CD4-positive, alpha-beta memory T cell (primary cell): Measurements from ENCODE around the gene UNCX. TPM values are rescaled to one million over a fixed set of nuclear protein-coding genes. Genes with fewer than 3 reads are reported as not detected.

Experiments
- CTCF ChIA-PET: fragments of 350-600 bp; sonication (Branson Sonifier 250); formaldehyde crosslinking; loops from one replicate; lab custom pipeline; 2021; ENCODE audit warnings: inconsistent platforms; ENCODE audit not compliant: partially characterized antibody; lab: Charles Lee
- POLR2A ChIA-PET: fragments of 350-600 bp; sonication (Branson Sonifier 250); formaldehyde crosslinking; loops from one replicate; lab custom pipeline; 2021; ENCODE audit not compliant: partially characterized antibody; lab: Charles Lee
- DNase-seq, 5 donors: peaks; one replicate each; pipeline versions ENCODE4 v3.0.0 to v3.0.0-alpha.2; 2020 to 2022; ENCODE audit warnings: mixed read lengths in 1 of 5
- H3K27ac ChIP-seq: one replicate; pipeline ENCODE4 v1.7.0; 2013; ENCODE audit warnings: low read depth, low read length
- H3K27me3 ChIP-seq: 2 replicates; pipeline ENCODE4 v1.7.0; 2013; ENCODE audit warnings: mild to moderate bottlenecking, low read length, moderate library complexity; ENCODE audit not compliant: insufficient read depth
- H3K36me3 ChIP-seq: 2 replicates; pipeline ENCODE4 v1.7.0; 2013; ENCODE audit warnings: mild to moderate bottlenecking, low read length, moderate library complexity; ENCODE audit not compliant: insufficient read depth
- H3K4me1 ChIP-seq: 2 replicates; pipeline ENCODE4 v1.7.0; 2013; ENCODE audit warnings: mild to moderate bottlenecking, low read length, moderate library complexity; ENCODE audit not compliant: insufficient read depth
- H3K4me3 ChIP-seq, 2 donors: one replicate each; pipeline ENCODE4 v1.7.0; 2013; ENCODE audit warnings: low read length in 2 of 2, mild to moderate bottlenecking in 1 of 2
- H3K9me3 ChIP-seq, 2 donors: one replicate each; pipeline ENCODE4 v1.7.0; 2013; ENCODE audit warnings: low read length in 2 of 2, control low read depth in 1 of 2; ENCODE audit not compliant: control insufficient read depth in 1 of 2
- H3K27ac Mint-ChIP-seq, 7 donors: one replicate each; pipeline ENCODE4 v1.8.0; 2020 to 2021; ENCODE audit warnings: mixed read lengths in 7 of 7, mild to moderate bottlenecking in 6 of 7, inconsistent platforms in 3 of 7, moderate library complexity in 3 of 7
- H3K27me3 Mint-ChIP-seq, 2 donors: one replicate each; pipeline ENCODE4 v1.8.0; 2020 to 2021; ENCODE audit warnings: mixed read lengths in 2 of 2
- H3K36me3 Mint-ChIP-seq, 2 donors: one replicate each; pipeline ENCODE4 v1.8.0; 2020 to 2021; ENCODE audit warnings: mixed read lengths in 2 of 2, inconsistent platforms in 1 of 2, mild to moderate bottlenecking in 1 of 2
- H3K4me1 Mint-ChIP-seq, 4 donors: one replicate each; pipeline ENCODE4 v1.8.0; 2020 to 2021; ENCODE audit warnings: mixed read lengths in 4 of 4, mild to moderate bottlenecking in 1 of 4
- H3K4me3 Mint-ChIP-seq, 8 donors: one replicate each; pipeline ENCODE4 v1.8.0; 2020 to 2021; ENCODE audit warnings: mixed read lengths in 8 of 8, mild to moderate bottlenecking in 7 of 8, moderate library complexity in 6 of 8, inconsistent platforms in 3 of 8
- H3K9me3 Mint-ChIP-seq, 8 donors: one replicate each; pipeline ENCODE4 v1.8.0; 2020 to 2021; ENCODE audit warnings: mixed read lengths in 8 of 8, mild to moderate bottlenecking in 5 of 8, inconsistent platforms in 3 of 8, moderate library complexity in 1 of 8
- intact Hi-C: fragments of 100-400 bp; cut with micrococcal nuclease; formaldehyde crosslinking; loops from one replicate; pipeline ENCODE4 v1.15.1; 2023
- polyA plus RNA-seq, 2 donors: library from polyadenylated mRNA; unstranded; fragments of 300-500 nt; fragmentation: Illumina TruSeq; gene quantifications; one replicate each; pipeline ENCODE4 v1.2.3, GENCODE V29; 2021
- total RNA-seq, 2 experiments: library from RNA; stranded (reverse); gene quantifications; one replicate each; pipeline ENCODE4 v1.2.3, GENCODE V29; 2021

The UNCX gene
- total and polyA plus RNA-seq, 4 experiments from 2014 or later, result not detected

DNA sequence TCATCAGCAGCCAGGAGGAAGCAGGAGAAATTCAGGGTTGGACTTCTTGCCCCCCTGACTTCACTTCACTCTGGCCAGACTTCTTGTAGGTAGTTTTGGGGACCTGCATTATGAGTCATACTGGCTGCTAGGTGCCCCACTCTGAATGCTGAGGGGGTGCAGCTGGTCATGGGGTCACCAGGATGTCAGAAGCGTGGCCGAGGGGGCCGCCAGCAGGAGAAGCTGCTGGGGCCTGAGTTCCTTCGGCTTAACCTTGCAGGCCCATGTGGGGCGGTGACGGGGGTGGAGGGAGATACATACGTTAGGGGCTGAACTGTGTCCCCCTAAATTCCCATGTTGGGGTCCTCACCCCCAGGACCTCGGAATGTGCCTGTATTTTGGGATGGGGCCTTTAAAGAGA is 18.2 kb downstream of the UNCX start:
- no peak overlapping the region for H3K4me3 ChIP-seq
- peaks cover 39 to 40% of the 10 kb centered on the region in 2 donors for H3K27me3 Mint-ChIP-seq

GRCh38 chr7:1251796-1252539 is 19.3 kb downstream of the UNCX start:
- H3K27ac Mint-ChIP-seq, result no peak overlapping the region
- H3K4me1 Mint-ChIP-seq, result peaks cover 4 to 9% (median 6%) of the 10 kb centered on the region in 4 donors

More for the DNA sequence above, 18.2 kb downstream of the UNCX start:
- peaks cover 15% of the 10 kb centered on the region for H3K4me1 ChIP-seq
- no peaks in the 10 kb centered on the region for H3K36me3 Mint-ChIP-seq
- H3K4me1 Mint-ChIP-seq, result peaks cover 4 to 18% (median 9%) of the 10 kb centered on the region in 4 donors
- ChIA-PET CTCF (no interaction called here), POLR2A (no interaction called here)
- peak in 1 of 5 donors; percentile 12 for DNase-seq
- intact Hi-C loops, result no loop called here
- H3K27me3 ChIP-seq, result peaks cover 38% of the 10 kb centered on the region
- H3K27ac Mint-ChIP-seq, result no peak overlapping the region
- H3K9me3 ChIP-seq, result no peaks in the 10 kb centered on the region
- no peaks in the 10 kb centered on the region for H3K36me3 ChIP-seq
- peaks cover 0 to 4% (median 0%) of the 10 kb centered on the region in 8 donors for H3K9me3 Mint-ChIP-seq
- H3K27ac ChIP-seq, result no peak overlapping the region
- no peak overlapping the region for H3K4me3 Mint-ChIP-seq

DNA sequence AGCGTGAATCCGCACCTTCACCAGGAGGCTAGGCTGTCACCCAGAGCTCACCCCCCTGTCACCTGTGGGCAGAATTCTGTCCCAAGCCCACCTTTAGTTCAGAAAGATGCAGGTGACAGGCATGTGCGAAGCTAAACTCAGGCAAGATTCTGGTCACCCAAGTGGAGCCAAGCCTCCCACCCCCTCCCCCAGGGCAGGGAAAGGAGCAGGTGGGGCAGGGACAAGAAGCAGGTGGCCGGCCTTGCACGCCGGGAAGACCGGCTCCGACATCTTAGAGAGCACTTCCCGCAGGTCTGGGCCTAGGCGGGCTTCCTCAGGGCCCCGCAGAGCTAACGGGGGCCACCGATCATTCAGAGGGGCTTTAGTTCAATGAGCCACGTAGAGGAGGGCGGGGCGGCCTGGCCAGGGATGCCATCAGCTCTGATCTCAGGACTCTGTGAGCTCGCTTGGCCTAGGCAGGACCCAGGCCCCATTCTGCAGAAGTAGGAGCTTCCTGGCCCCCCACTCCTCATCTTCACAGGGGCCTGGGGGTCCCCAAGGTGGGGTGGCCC is 19.9 kb downstream of the UNCX start:
- no peak for DNase-seq
- Mint-ChIP-seq H3K4me3 (no peak overlapping the region), H3K27ac (no peak overlapping the region), H3K36me3 (no peaks in the 10 kb centered on the region), H3K9me3 (peaks cover 0 to 4% (median 0%) of the 10 kb centered on the region in 8 donors), H3K4me1 (peaks cover 4 to 9% (median 6%) of the 10 kb centered on the region in 4 donors), H3K27me3 (peaks cover 36 to 39% of the 10 kb centered on the region in 2 donors)
- Histone ChIP-seq H3K9me3 (no peaks in the 10 kb centered on the region), H3K27ac (no peak overlapping the region), H3K27me3 (peaks cover 31% of the 10 kb centered on the region), H3K4me3 (no peak overlapping the region), H3K36me3 (no peaks in the 10 kb centered on the region), H3K4me1 (peaks cover 8% of the 10 kb centered on the region)
- intact Hi-C loops, result no loop called here
- CTCF ChIA-PET, result no interaction called here
- POLR2A ChIA-PET, result no interaction called here

More at GRCh38 chr7:1251796-1252539, 19.3 kb downstream of the UNCX start:
- H3K9me3 ChIP-seq, result no peaks in the 10 kb centered on the region
- POLR2A ChIA-PET, result no interaction called here
- CTCF ChIA-PET, result no interaction called here
- Mint-ChIP-seq H3K4me3 (no peak overlapping the region), H3K27me3 (peaks cover 36 to 39% of the 10 kb centered on the region in 2 donors), H3K9me3 (peaks cover 0 to 4% (median 0%) of the 10 kb centered on the region in 8 donors), H3K36me3 (no peaks in the 10 kb centered on the region)
- H3K4me1 ChIP-seq, result peaks cover 8% of the 10 kb centered on the region
- DNase-seq, result no peak
- intact Hi-C loops, result no loop called here
- H3K4me3 ChIP-seq, result no peak overlapping the region
- H3K36me3 ChIP-seq, result no peaks in the 10 kb centered on the region
- H3K27me3 ChIP-seq, result peaks cover 31% of the 10 kb centered on the region
- no peak overlapping the region for H3K27ac ChIP-seq

DNA sequence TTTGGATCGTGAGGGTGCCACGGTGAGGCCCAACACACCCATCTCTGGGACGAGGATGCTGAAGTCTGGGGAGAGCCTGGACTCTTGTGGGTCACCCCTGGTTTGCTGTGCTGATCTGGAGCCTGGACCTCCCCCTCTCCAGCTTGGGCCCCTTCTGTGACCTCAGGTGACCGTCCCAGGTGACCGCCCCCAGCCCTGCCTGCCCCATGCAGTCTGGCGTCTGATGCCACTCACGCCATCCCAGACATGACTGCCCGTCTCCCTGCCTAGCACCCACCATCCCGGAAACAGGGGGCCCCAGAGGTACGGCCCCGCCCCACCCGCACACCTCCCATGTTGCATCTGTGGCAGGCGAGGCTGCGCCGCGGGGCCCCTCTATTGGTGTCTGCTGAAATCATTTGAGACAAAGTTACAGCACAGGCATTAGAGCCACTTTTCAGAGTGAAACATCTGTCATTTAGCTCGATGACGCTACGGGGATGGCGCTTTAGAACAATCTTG is 21.1 kb downstream of the UNCX start:
- ChIA-PET CTCF (no interaction called here), POLR2A (no interaction called here)
- intact Hi-C loops, result no loop called here

GRCh38 chr7:1254281-1255079 is 21.8 kb downstream of the UNCX start:
- Mint-ChIP-seq H3K9me3 (peaks cover 0 to 3% (median 0%) of the 10 kb centered on the region in 8 donors), H3K36me3 (no peaks in the 10 kb centered on the region), H3K27ac (no peak overlapping the region), H3K27me3 (peaks cover 31 to 37% of the 10 kb centered on the region in 2 donors), H3K4me3 (no peak overlapping the region), H3K4me1 (peaks cover 0 to 3% (median under 1%) of the 10 kb centered on the region in 4 donors)
- DNase-seq, result no peak
- Histone ChIP-seq H3K4me1 (no peaks in the 10 kb centered on the region), H3K4me3 (no peak overlapping the region), H3K36me3 (no peaks in the 10 kb centered on the region), H3K27me3 (peaks cover 23% of the 10 kb centered on the region), H3K27ac (no peak overlapping the region), H3K9me3 (no peaks in the 10 kb centered on the region)
- POLR2A ChIA-PET, result no interaction called here
- CTCF ChIA-PET, result no interaction called here
- intact Hi-C loops, result no loop called here

More for the DNA sequence above, 21.1 kb downstream of the UNCX start:
- Mint-ChIP-seq H3K4me1 (peaks cover 0 to 3% (median 1%) of the 10 kb centered on the region in 4 donors), H3K27ac (no peak overlapping the region), H3K4me3 (no peak overlapping the region), H3K27me3 (peaks cover 31 to 39% of the 10 kb centered on the region in 2 donors), H3K9me3 (peaks cover 0 to 3% (median 0%) of the 10 kb centered on the region in 8 donors), H3K36me3 (no peaks in the 10 kb centered on the region)
- no peaks in the 10 kb centered on the region for H3K9me3 ChIP-seq
- no peaks in the 10 kb centered on the region for H3K36me3 ChIP-seq
- peaks cover 24% of the 10 kb centered on the region for H3K27me3 ChIP-seq
- peaks cover 1% of the 10 kb centered on the region for H3K4me1 ChIP-seq
- H3K4me3 ChIP-seq, result no peak overlapping the region
- no peak for DNase-seq
- H3K27ac ChIP-seq, result no peak overlapping the region

- H3K27me3 ChIP-seq, result peaks cover 15% of the 10 kb centered on the region
- no peaks in the 10 kb centered on the region for H3K9me3 ChIP-seq
- ChIA-PET CTCF (no interaction called here), POLR2A (no interaction called here)
- H3K27ac ChIP-seq, result no peak overlapping the region
- intact Hi-C loops, result no loop called here
- no peak for DNase-seq
- H3K4me3 ChIP-seq, result no peak overlapping the region
- peaks cover 28 to 33% of the 10 kb centered on the region in 2 donors for H3K27me3 Mint-ChIP-seq
- no peaks in the 10 kb centered on the region for H3K4me1 ChIP-seq
- no peaks in the 10 kb centered on the region for H3K36me3 Mint-ChIP-seq
- peaks cover 0 to 3% (median under 1%) of the 10 kb centered on the region in 4 donors for H3K4me1 Mint-ChIP-seq
- H3K36me3 ChIP-seq, result no peaks in the 10 kb centered on the region
- H3K9me3 Mint-ChIP-seq, result peaks cover 0 to under 1% (median 0%) of the 10 kb centered on the region in 8 donors
- no peak overlapping the region for H3K4me3 Mint-ChIP-seq
- no peak overlapping the region for H3K27ac Mint-ChIP-seq
These were observed 22.6 kb downstream of the UNCX start for GRCh38 chr7:1255080-1255816.
